Stomach (tissue), 9 donors: ENCODE measurements around the gene EPB41L2. TPM values are rescaled to one million over a fixed set of nuclear protein-coding genes. Genes with fewer than 3 reads are reported as not detected.

Experiments used
- DNase-seq, 2 donors: peaks; one replicate each; pipeline versions ENCODE4 v3.0.0 to v3.0.0-alpha.2; 2013 to 2019
- H3K27ac ChIP-seq, 5 donors: fragments of 200-600 bp in 4 of 5; sonication (generic) in 4 of 5; one replicate each; pipeline ENCODE4 v1.5.1; 2013 to 2019; ENCODE audit warnings: mild to moderate bottlenecking in 1 of 5, moderate library complexity in 1 of 5
- H3K27me3 ChIP-seq, 3 donors: fragments of 200-600 bp; sonication (generic); one replicate each; pipeline ENCODE4 v1.5.1; 2017 to 2019; ENCODE audit warnings: mixed run types in 1 of 3
- H3K36me3 ChIP-seq, 4 donors: fragments of 200-600 bp; sonication (generic); 1 replicate in 3 of 4; 2 replicates in 1 of 4; pipeline ENCODE4 v1.5.1; 2016 to 2019
- H3K4me1 ChIP-seq, 4 donors: fragments of 200-600 bp; sonication (generic); one replicate each; pipeline ENCODE4 v1.5.1; 2016 to 2019
- H3K4me3 ChIP-seq, 4 donors: fragments of 200-600 bp; sonication (generic) in 3 of 4; one replicate each; pipeline ENCODE4 v1.5.1; 2016 to 2019; ENCODE audit warnings: mild to moderate bottlenecking in 1 of 4
- H3K9me3 ChIP-seq, 4 donors: fragments of 200-600 bp; sonication (generic); one replicate each; pipeline ENCODE4 v1.5.1; 2016 to 2019
- CTCF ChIP-seq, 7 experiments: fragments of 450-650 bp in 4 of 7; fragments of 200-600 bp in 3 of 7; sonication (generic) in 3 of 7; IDR thresholded peaks; one replicate each; pipeline ENCODE4 v1.5.1; 2016 to 2019; ENCODE audit warnings: antibody characterized with exemption in 7 of 7, control low read depth in 2 of 7, mild to moderate bottlenecking in 1 of 7
- EP300 ChIP-seq: sonication (generic); formaldehyde crosslinking; IDR thresholded peaks from one replicate; pipeline ENCODE4 v1.6.1; 2017; ENCODE audit warnings: antibody characterized with exemption
- POLR2A ChIP-seq, 4 donors: fragments of 450-650 bp; IDR thresholded peaks; one replicate each; pipeline ENCODE4 v1.6.1; 2016; ENCODE audit warnings: antibody characterized with exemption in 4 of 4, control low read depth in 2 of 4, mild to moderate bottlenecking in 1 of 4, moderate library complexity in 1 of 4
- POLR2AphosphoS5 ChIP-seq, 3 donors: sonication (generic); formaldehyde crosslinking; IDR thresholded peaks; one replicate each; pipeline ENCODE4 v1.6.1; 2016; ENCODE audit warnings: antibody characterized with exemption in 3 of 3
- WGBS, 5 donors: extraction: QIAGEN DNeasy Blood & Tissue Kit in 3 of 5; methylation state at CpG; one replicate each; pipeline versions ENCODE4 v1.1.5 to v1.1.7; 2013 to 2018; 5-methylcytosine and 5-hydroxymethylcytosine counted together
- intact Hi-C: fragments of 100-400 bp; cut with DNase I; formaldehyde crosslinking; loops from one replicate; pipeline ENCODE4 v1.15.1; 2023; ENCODE audit warnings: low total_unique reads
- polyA plus RNA-seq, 3 donors: library from polyadenylated mRNA; stranded (reverse); fragments of 200-250 nt; gene quantifications; one replicate each; pipeline ENCODE4 v1.2.3, GENCODE V29; 2013
- total RNA-seq, 5 donors: library from RNA; depleted of rRNA; stranded (reverse); fragments of >200 nt; gene quantifications; one replicate each; pipeline versions ENCODE4 v1.1.0 to v1.2.3, GENCODE V29; 2014 to 2016
- donor health status: healthy with polysubstance abuse.
- donor health status: Bipolar disorder and iron deficiency.
- donor health status: healthy.

EPB41L2 gene
- total and polyA plus RNA-seq, 8 donors: 12.5 to 238 (median 30.2) TPM

- intact Hi-C loops: no loop called here
- Histone ChIP-seq H3K9me3 (no peaks in the 10 kb centered on the region), H3K4me3 (no peak overlapping the region), H3K4me1 (peaks cover 0 to 15% (median 0%) of the 10 kb centered on the region in 4 donors), H3K36me3 (no peaks in the 10 kb centered on the region), H3K27ac (no peak overlapping the region), H3K27me3 (no peaks in the 10 kb centered on the region)
- 72 to 88% (median 80%) methylated on average over 1 of the region's 1 CpG for WGBS, 5 donors
- no peak for DNase-seq
- TF ChIP-seq CTCF (IDR thresholded peaks at IDR 0.05) (no peak), EP300 (no peak), POLR2AphosphoS5 (IDR thresholded peaks at IDR 0.05) (no peak), POLR2A (IDR thresholded peaks at IDR 0.05) (no peak)
These were observed 27.5 kb downstream of the EPB41L2 start for GRCh38 chr6:131035582-131035981.

GRCh38 chr6:131033631-131034030, 29.4 kb downstream of the EPB41L2 start:
- intact Hi-C loops: no loop called here
- TF ChIP-seq POLR2AphosphoS5 (IDR thresholded peaks at IDR 0.05) (no peak), EP300 (no peak), POLR2A (IDR thresholded peaks at IDR 0.05) (no peak), CTCF (IDR thresholded peaks at IDR 0.05) (no peak)
- DNase-seq: no peak
- H3K36me3 ChIP-seq: no peaks in the 10 kb centered on the region
- H3K27me3 ChIP-seq: no peaks in the 10 kb centered on the region
- no peak overlapping the region for H3K4me3 ChIP-seq
- H3K27ac ChIP-seq: no peak overlapping the region
- H3K9me3 ChIP-seq: no peaks in the 10 kb centered on the region
- peaks cover 0 to 13% (median 3%) of the 10 kb centered on the region in 4 donors for H3K4me1 ChIP-seq
- WGBS, 5 donors: 79 to 90% (median 87%) methylated on average over 1 of the region's 1 CpG

GRCh38 chr6:131029626-131030297, 33.3 kb downstream of the EPB41L2 start:
- no peak overlapping the region for H3K27ac ChIP-seq
- no peaks in the 10 kb centered on the region for H3K9me3 ChIP-seq
- TF ChIP-seq POLR2AphosphoS5 (IDR thresholded peaks at IDR 0.05): no peak
- TF ChIP-seq POLR2A (IDR thresholded peaks at IDR 0.05): no peak
- no peak for TF ChIP-seq EP300
- H3K27me3 ChIP-seq: no peaks in the 10 kb centered on the region
- 47 to 61% (median 53%) methylated on average over 7 of the region's 7 CpGs for WGBS, 5 donors
- intact Hi-C loops: no loop called here
- no peak overlapping the region for H3K4me3 ChIP-seq
- peak in 1 of 2 donors; percentile 26 for DNase-seq
- H3K4me1 ChIP-seq: peaks cover 0 to 6% (median 3%) of the 10 kb centered on the region in 4 donors
- H3K36me3 ChIP-seq: no peaks in the 10 kb centered on the region

GRCh38 chr6:131027326-131027725, 35.7 kb downstream of the EPB41L2 start:
- peak in 1 of 2 donors; percentile 34 for DNase-seq
- 79 to 99% (median 90%) methylated on average over 2 of the region's 2 CpGs for WGBS, 5 donors
- Histone ChIP-seq H3K27ac (no peak overlapping the region), H3K36me3 (no peaks in the 10 kb centered on the region), H3K27me3 (no peaks in the 10 kb centered on the region), H3K4me3 (no peak overlapping the region), H3K4me1 (peaks cover 0 to 13% (median 3%) of the 10 kb centered on the region in 4 donors), H3K9me3 (no peaks in the 10 kb centered on the region)
- TF ChIP-seq POLR2A (IDR thresholded peaks at IDR 0.05): no peak
- TF ChIP-seq CTCF (IDR thresholded peaks at IDR 0.05): no peak
- TF ChIP-seq POLR2AphosphoS5 (IDR thresholded peaks at IDR 0.05): no peak
- no peak for TF ChIP-seq EP300
- intact Hi-C loops: no loop called here

- Histone ChIP-seq H3K4me1 (peaks cover 0 to 13% (median 3%) of the 10 kb centered on the region in 4 donors), H3K4me3 (no peak overlapping the region), H3K27me3 (no peaks in the 10 kb centered on the region), H3K27ac (no peak overlapping the region), H3K9me3 (no peaks in the 10 kb centered on the region), H3K36me3 (no peaks in the 10 kb centered on the region)
- 88 to 100% (median 93%) methylated on average over 1 of the region's 1 CpG for WGBS, 5 donors
- TF ChIP-seq CTCF (IDR thresholded peaks at IDR 0.05) (no peak), EP300 (no peak), POLR2AphosphoS5 (IDR thresholded peaks at IDR 0.05) (no peak), POLR2A (IDR thresholded peaks at IDR 0.05) (no peak)
- DNase-seq: no peak
- intact Hi-C loops: no loop called here
These were observed 36.8 kb downstream of the EPB41L2 start for GRCh38 chr6:131026243-131026642.
